HL-60 (cell line): ENCODE measurements around the gene SPATA2.
A peak's percentile ranks its signal among the peaks of the same experiment; 100 is the strongest.

ENCODE experiments used
- DNase-seq, 2 experiments: peaks; one replicate each; pipeline ENCODE4 v3.0.0-alpha.2; 2010 to 2020; ENCODE audit warnings: low read depth in 1 of 2, low spot score in 1 of 2
- H3K27ac ChIP-seq: fragments of 250-450 bp; sonication (Bioruptor Pico); replicated peaks from 2 replicates; pipeline ENCODE4 v1.5.1; 2020; ENCODE audit warnings: mild to moderate bottlenecking, moderate library complexity
- H3K27me3 ChIP-seq: fragments of 250-450 bp; sonication (Bioruptor Pico); 2 replicates; pipeline ENCODE4 v1.5.1; 2021; ENCODE audit warnings: mild to moderate bottlenecking, moderate library complexity; ENCODE audit not compliant: insufficient read depth, poor library complexity, severe bottlenecking
- H3K4me3 ChIP-seq: replicated peaks from 2 replicates; pipeline ENCODE4 v1.5.1; 2011; ENCODE audit warnings: mild to moderate bottlenecking, control low read depth, low read length; ENCODE audit not compliant: insufficient read depth
- GABPA ChIP-seq: IDR thresholded peaks from 2 replicates; pipeline ENCODE4 v1.6.1; 2012; ENCODE audit warnings: low read depth
- POLR2AphosphoS5 ChIP-seq: IDR thresholded peaks from 2 replicates; pipeline ENCODE4 v1.6.1; 2012; ENCODE audit warnings: low read depth
- SPI1 ChIP-seq: IDR thresholded peaks from 2 replicates; pipeline ENCODE4 v1.6.1; 2012; ENCODE audit warnings: low read depth, mild to moderate bottlenecking, borderline replicate concordance
- TF ChIP-seq, protein P1 (sequence below): IDR thresholded peaks from one replicate; pipeline ENCODE4 v1.5.1; 2011; ENCODE audit warnings: low read length, control low read depth, inconsistent platforms; ENCODE audit not compliant: insufficient read depth
- TF ChIP-seq, protein P2 (sequence below): IDR thresholded peaks from 2 replicates; pipeline ENCODE4 v1.6.1; 2012; ENCODE audit warnings: low read depth; ENCODE audit not compliant: insufficient replicate concordance

Gene SPATA2

DNA sequence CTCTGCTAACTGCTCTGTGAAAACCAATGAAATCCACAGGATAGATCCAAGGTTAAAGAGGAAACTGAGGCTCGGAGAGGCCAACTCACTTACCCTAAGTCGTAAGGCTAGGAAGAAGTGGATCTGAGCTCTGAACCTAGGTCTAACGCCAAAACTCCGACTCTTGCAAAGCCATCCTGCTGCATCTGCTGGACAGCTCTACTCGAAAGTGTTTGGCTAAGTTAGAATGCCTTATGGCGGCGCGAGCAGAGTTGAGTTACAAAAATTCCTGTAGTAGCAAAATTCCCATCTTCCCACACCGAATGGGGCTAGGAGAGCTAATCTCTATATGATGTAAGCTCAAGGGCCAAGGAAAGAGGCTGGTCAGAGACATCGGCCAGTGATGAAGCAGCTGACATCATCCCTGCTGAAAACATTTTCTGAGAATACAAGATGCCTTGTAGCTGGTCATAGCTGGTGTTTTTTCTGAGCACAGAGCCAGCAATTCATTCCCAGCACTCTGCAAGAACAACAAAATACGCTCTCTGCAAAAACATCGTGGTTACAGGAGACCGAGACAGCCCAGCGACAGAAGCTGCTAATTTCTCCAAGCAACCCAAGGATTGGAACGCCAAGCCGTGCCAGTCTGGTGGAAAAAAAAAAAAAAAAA, 1.8 kb downstream of the SPATA2 start:
- Histone ChIP-seq H3K27me3 (no peaks in the 10 kb centered on the region), H3K4me3 (no peak overlapping the region; the same call in 1 of the 2 replicates), H3K27ac (no peak overlapping the region)
- TF ChIP-seq, protein P1, sequence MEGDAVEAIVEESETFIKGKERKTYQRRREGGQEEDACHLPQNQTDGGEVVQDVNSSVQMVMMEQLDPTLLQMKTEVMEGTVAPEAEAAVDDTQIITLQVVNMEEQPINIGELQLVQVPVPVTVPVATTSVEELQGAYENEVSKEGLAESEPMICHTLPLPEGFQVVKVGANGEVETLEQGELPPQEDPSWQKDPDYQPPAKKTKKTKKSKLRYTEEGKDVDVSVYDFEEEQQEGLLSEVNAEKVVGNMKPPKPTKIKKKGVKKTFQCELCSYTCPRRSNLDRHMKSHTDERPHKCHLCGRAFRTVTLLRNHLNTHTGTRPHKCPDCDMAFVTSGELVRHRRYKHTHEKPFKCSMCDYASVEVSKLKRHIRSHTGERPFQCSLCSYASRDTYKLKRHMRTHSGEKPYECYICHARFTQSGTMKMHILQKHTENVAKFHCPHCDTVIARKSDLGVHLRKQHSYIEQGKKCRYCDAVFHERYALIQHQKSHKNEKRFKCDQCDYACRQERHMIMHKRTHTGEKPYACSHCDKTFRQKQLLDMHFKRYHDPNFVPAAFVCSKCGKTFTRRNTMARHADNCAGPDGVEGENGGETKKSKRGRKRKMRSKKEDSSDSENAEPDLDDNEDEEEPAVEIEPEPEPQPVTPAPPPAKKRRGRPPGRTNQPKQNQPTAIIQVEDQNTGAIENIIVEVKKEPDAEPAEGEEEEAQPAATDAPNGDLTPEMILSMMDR, result no peak
- no peak for TF ChIP-seq GABPA
- TF ChIP-seq, protein P2, sequence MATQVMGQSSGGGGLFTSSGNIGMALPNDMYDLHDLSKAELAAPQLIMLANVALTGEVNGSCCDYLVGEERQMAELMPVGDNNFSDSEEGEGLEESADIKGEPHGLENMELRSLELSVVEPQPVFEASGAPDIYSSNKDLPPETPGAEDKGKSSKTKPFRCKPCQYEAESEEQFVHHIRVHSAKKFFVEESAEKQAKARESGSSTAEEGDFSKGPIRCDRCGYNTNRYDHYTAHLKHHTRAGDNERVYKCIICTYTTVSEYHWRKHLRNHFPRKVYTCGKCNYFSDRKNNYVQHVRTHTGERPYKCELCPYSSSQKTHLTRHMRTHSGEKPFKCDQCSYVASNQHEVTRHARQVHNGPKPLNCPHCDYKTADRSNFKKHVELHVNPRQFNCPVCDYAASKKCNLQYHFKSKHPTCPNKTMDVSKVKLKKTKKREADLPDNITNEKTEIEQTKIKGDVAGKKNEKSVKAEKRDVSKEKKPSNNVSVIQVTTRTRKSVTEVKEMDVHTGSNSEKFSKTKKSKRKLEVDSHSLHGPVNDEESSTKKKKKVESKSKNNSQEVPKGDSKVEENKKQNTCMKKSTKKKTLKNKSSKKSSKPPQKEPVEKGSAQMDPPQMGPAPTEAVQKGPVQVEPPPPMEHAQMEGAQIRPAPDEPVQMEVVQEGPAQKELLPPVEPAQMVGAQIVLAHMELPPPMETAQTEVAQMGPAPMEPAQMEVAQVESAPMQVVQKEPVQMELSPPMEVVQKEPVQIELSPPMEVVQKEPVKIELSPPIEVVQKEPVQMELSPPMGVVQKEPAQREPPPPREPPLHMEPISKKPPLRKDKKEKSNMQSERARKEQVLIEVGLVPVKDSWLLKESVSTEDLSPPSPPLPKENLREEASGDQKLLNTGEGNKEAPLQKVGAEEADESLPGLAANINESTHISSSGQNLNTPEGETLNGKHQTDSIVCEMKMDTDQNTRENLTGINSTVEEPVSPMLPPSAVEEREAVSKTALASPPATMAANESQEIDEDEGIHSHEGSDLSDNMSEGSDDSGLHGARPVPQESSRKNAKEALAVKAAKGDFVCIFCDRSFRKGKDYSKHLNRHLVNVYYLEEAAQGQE, result peak; percentile 71
- TF ChIP-seq SPI1, result no peak
- TF ChIP-seq POLR2AphosphoS5, result no peak
- no peak for DNase-seq

DNA sequence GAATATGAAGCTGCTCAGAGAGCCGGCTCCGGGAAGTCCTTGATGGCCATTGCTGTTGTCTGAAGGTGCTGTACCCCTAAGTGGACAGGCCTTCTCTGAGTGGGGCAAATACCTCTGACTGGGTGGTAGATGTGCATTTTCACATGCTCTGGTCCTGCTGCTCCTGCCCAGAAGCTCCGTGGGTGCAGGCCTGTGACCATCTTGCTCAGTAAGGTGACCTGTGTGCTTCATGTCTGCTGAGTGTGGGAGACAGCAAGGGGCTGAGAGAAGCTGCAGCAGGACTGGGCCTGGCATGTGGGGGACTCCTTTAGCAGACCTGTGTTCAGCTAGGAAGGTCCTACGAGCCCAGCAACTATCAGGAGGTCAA, 5.0 kb downstream of the SPATA2 start:
- H3K4me3 ChIP-seq, result no peak overlapping the region
- H3K27ac ChIP-seq, result no peak overlapping the region
- no peak for DNase-seq
- no peak for TF ChIP-seq POLR2AphosphoS5
- TF ChIP-seq SPI1, result no peak
- TF ChIP-seq, protein P1, result no peak
- TF ChIP-seq, protein P2, result no peak
- TF ChIP-seq GABPA, result no peak
- H3K27me3 ChIP-seq, result no peaks in the 10 kb centered on the region

DNA sequence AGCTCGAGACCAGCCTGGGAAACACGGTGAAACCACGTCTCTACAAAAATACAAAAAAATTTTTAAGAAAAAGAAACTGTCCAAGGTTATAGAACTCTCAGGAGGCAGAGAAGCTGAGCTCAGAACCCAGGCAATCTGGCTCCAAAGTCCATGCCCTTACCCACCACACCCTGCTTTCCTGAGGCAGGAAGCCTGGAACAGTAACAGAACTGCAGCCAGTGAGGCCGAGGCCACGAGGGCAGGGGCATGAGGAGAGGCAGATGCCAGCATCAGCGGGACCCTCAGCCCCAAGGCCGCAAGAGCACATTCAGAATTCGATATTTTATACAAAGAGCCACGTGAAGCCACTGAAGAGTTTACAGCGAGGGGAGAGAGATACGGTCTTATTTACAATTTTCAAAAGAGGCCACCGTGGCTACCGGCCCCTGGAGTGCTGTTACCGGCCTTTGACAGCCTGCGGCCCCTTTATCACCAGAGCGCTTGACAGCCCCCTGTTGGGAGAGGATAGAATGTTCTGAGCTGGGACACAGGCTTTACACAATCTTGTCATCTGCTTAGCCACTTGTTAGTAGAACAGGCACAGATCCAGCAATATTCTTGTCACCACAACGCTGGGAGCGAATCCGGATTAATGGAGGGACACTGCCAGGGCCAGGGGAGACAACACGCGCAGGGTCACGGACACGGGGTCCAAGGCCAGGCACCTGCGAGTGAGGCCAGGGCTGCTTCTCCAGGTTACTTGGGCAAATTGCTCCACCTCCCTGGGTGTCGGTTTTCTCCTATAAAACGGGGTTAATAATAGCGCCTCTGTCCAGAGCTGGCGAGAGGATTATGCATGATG, 5.6 kb downstream of the SPATA2 start:
- H3K27me3 ChIP-seq, result no peaks in the 10 kb centered on the region
- no peak overlapping the region for H3K4me3 ChIP-seq
- TF ChIP-seq, protein P1, result no peak
- no peak for TF ChIP-seq GABPA
- TF ChIP-seq POLR2AphosphoS5, result no peak
- TF ChIP-seq SPI1, result no peak
- TF ChIP-seq, protein P2, result no peak
- DNase-seq, result no peak
- no peak overlapping the region for H3K27ac ChIP-seq
